ENCODE measurements around the gene ZNF609.
A peak's percentile ranks its signal among the peaks of the same experiment; 100 is the strongest.

Gene ZNF609

GRCh38 chr15:64460206-64460723, at the start of gene ZNF609:
TSS of gene ZNF609 (plus strand) at chr15:64460578. CDS start at chr15:64499420, 38,842 bp downstream.
- no peak within 1 kb of the TSS for H3K4me3 ChIP-seq (ENCODE audit: low read length)
- peak within 1 kb of the TSS; percentile 54 for H3K9ac ChIP-seq (ENCODE audit: low read length)
- no peaks in the 10 kb centered on the region for H3K9me3 ChIP-seq (ENCODE audit: control insufficient read depth, low read length)
- H3K27me3 ChIP-seq (ENCODE audit: control insufficient read depth, insufficient read depth, low read length) = no peaks in the 10 kb centered on the region
- H3K4me1 ChIP-seq (ENCODE audit: control insufficient read depth, insufficient read depth, low read length) = peaks cover 32% of the 10 kb centered on the region
- H3K36me3 ChIP-seq (ENCODE audit: control insufficient read depth, insufficient read depth, low read length) = no peaks in the 10 kb centered on the region

DNA sequence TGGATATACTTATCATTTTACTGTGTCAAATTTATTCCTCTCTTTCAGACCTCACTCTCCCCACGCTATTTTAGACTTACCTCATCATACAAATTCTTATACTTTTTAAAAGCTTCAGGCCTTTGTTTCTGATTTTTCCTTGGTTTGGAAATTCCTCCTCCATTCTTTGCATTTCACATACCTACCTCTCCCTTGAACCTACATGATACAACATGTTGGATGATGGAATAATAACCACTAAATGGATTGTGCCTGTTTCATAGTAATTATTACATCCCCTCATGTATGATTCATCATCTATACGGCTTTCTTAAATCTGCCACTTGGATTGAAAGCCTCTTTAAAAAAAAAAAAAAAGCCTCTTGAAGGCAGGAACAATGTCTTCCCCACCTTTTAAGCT, 48.2 kb upstream of the ZNF609 start:
- Histone ChIP-seq H3K36me3 (ENCODE audit: control insufficient read depth, insufficient read depth, low read length) (peaks cover 6% of the 10 kb centered on the region), H3K27me3 (ENCODE audit: control insufficient read depth, insufficient read depth, low read length) (no peaks in the 10 kb centered on the region), H3K9me3 (ENCODE audit: control insufficient read depth, low read length) (no peaks in the 10 kb centered on the region), H3K9ac (ENCODE audit: low read length) (no peak overlapping the region), H3K4me3 (ENCODE audit: low read length) (no peak overlapping the region), H3K4me1 (ENCODE audit: control insufficient read depth, insufficient read depth, low read length) (no peaks in the 10 kb centered on the region)

GRCh38 chr15:64422697-64423096, 37.7 kb upstream of the ZNF609 start:
- Histone ChIP-seq H3K36me3 (ENCODE audit: control insufficient read depth, insufficient read depth, low read length) (no peaks in the 10 kb centered on the region), H3K4me3 (ENCODE audit: low read length) (no peak overlapping the region), H3K4me1 (ENCODE audit: control insufficient read depth, insufficient read depth, low read length) (peaks cover 6% of the 10 kb centered on the region), H3K9ac (ENCODE audit: low read length) (no peak overlapping the region), H3K9me3 (ENCODE audit: control insufficient read depth, low read length) (no peaks in the 10 kb centered on the region), H3K27me3 (ENCODE audit: control insufficient read depth, insufficient read depth, low read length) (no peaks in the 10 kb centered on the region)

GRCh38 chr15:64423970-64424369, 36.4 kb upstream of the ZNF609 start:
- no peaks in the 10 kb centered on the region for H3K9me3 ChIP-seq (ENCODE audit: control insufficient read depth, low read length)
- no peak overlapping the region for H3K4me3 ChIP-seq (ENCODE audit: low read length)
- no peaks in the 10 kb centered on the region for H3K27me3 ChIP-seq (ENCODE audit: control insufficient read depth, insufficient read depth, low read length)
- no peak overlapping the region for H3K9ac ChIP-seq (ENCODE audit: low read length)
- H3K36me3 ChIP-seq (ENCODE audit: control insufficient read depth, insufficient read depth, low read length) = no peaks in the 10 kb centered on the region
- H3K4me1 ChIP-seq (ENCODE audit: control insufficient read depth, insufficient read depth, low read length) = peaks cover 6% of the 10 kb centered on the region

DNA sequence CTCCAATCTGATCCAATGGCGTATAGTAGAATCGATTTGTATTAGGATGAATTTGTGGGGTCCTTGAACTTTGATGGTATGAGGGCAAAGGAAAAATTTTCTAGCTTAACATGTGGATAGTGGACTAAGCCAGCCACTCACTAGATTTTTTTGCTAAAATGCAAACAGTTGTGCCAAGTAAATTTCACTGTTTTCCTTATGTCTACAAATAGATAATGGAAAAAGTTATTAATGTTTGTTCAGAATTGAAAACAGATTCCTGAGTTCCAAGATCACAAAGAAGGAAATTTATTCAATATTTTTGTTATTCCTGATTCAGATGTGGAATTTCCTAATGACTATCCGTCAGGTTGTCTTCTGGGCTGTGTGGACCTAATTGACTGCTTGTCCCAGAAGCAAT, 35.2 kb upstream of the ZNF609 start:
- no peaks in the 10 kb centered on the region for H3K36me3 ChIP-seq (ENCODE audit: control insufficient read depth, insufficient read depth, low read length)
- H3K9ac ChIP-seq (ENCODE audit: low read length) = no peak overlapping the region
- no peaks in the 10 kb centered on the region for H3K27me3 ChIP-seq (ENCODE audit: control insufficient read depth, insufficient read depth, low read length)
- H3K4me1 ChIP-seq (ENCODE audit: control insufficient read depth, insufficient read depth, low read length) = peaks cover 6% of the 10 kb centered on the region
- H3K4me3 ChIP-seq (ENCODE audit: low read length) = no peak overlapping the region
- H3K9me3 ChIP-seq (ENCODE audit: control insufficient read depth, low read length) = no peaks in the 10 kb centered on the region

DNA sequence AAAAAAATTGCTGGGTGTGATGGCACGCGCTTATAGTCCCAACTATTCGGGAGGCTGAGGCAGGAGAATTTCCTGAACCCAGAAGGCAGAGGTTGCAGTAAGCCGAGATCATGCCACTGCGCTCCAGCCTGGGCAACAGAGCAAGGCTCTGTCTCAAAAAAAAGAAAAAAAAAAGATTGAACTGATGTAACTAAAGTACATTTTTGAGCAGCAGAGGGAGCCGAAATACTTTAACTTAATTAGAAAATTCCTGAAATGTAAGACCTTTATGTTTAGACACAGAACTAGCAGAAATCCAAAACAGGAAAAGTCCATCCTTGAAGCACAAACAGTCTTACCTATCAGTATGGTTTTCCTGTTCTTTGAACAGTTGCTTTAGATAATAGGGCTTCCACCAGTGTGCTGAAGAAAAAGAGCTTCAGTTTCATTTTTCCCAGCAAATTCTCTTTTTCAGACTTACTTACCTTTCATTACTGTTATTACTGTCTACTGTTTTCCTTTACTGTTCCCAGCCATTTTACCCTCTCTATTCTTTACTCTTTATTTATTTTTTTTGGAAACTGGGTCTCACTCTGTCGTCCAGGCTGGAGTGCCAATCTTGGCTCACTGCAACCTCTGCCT, 33.4 kb upstream of the ZNF609 start:
- H3K36me3 ChIP-seq (ENCODE audit: control insufficient read depth, insufficient read depth, low read length) = no peaks in the 10 kb centered on the region
- no peak overlapping the region for H3K9ac ChIP-seq (ENCODE audit: low read length)
- peaks cover 6% of the 10 kb centered on the region for H3K4me1 ChIP-seq (ENCODE audit: control insufficient read depth, insufficient read depth, low read length)
- H3K4me3 ChIP-seq (ENCODE audit: low read length) = no peak overlapping the region
- no peaks in the 10 kb centered on the region for H3K27me3 ChIP-seq (ENCODE audit: control insufficient read depth, insufficient read depth, low read length)
- H3K9me3 ChIP-seq (ENCODE audit: control insufficient read depth, low read length) = no peaks in the 10 kb centered on the region

DNA sequence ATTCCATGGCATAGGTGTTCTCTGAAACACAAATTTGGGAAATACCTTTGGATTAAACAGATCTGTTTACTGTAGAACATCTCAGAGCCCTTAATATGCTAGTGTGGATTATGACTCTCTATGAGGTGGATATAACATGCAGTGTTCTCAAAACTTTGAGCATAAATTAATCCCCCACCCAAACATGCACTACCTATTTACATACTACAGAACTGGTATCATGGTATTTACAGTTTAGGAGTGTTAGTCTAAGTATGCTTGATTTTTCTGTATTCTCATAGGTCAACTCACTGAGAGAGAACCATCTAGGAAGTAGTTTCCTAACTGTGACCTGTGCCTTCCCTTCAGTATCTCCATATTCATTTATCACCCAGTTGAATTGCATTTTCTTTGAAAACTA, 30.9 kb upstream of the ZNF609 start:
- Histone ChIP-seq H3K4me1 (ENCODE audit: control insufficient read depth, insufficient read depth, low read length) (no peaks in the 10 kb centered on the region), H3K4me3 (ENCODE audit: low read length) (no peak overlapping the region), H3K9me3 (ENCODE audit: control insufficient read depth, low read length) (no peaks in the 10 kb centered on the region), H3K9ac (ENCODE audit: low read length) (no peak overlapping the region), H3K36me3 (ENCODE audit: control insufficient read depth, insufficient read depth, low read length) (no peaks in the 10 kb centered on the region), H3K27me3 (ENCODE audit: control insufficient read depth, insufficient read depth, low read length) (no peaks in the 10 kb centered on the region)

DNA sequence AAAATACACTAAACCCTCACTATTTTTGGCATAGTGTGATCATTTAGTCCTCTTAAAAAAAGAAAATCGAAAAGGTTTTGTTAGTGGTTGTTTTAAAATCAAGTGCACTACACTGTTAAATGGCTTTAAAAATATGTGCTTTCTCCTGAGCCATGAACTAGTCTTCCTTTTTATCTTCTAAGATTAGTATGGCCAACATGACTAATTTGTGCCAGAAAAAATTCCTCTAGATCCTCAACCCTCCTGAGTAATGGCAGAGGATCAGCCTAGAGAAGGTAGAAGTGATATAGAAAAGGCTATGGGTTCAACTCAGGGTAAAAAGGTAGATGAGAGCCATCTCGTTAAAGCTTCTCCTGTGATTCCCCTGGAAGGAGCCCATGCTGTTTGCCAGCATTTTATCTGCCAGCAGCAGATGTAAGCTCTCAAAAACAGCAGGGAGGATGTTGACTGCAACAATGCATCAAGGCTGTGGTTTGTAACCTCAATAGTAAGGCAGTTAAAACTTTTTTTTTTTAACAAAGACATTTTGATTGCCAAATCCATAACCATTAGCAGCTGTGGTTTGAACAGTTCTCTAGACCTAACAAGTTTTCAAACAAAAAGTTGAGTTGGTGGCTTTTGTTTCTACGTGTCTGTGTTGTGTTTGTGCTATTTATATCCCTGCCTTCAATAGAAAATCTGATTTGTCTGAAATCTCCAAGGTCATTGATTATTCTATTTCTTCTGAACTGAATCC, 30.2 kb upstream of the ZNF609 start:
- H3K9me3 ChIP-seq (ENCODE audit: control insufficient read depth, low read length) = no peaks in the 10 kb centered on the region
- no peaks in the 10 kb centered on the region for H3K36me3 ChIP-seq (ENCODE audit: control insufficient read depth, insufficient read depth, low read length)
- H3K9ac ChIP-seq (ENCODE audit: low read length) = no peak overlapping the region
- no peaks in the 10 kb centered on the region for H3K4me1 ChIP-seq (ENCODE audit: control insufficient read depth, insufficient read depth, low read length)
- H3K4me3 ChIP-seq (ENCODE audit: low read length) = no peak overlapping the region
- H3K27me3 ChIP-seq (ENCODE audit: control insufficient read depth, insufficient read depth, low read length) = no peaks in the 10 kb centered on the region

DNA sequence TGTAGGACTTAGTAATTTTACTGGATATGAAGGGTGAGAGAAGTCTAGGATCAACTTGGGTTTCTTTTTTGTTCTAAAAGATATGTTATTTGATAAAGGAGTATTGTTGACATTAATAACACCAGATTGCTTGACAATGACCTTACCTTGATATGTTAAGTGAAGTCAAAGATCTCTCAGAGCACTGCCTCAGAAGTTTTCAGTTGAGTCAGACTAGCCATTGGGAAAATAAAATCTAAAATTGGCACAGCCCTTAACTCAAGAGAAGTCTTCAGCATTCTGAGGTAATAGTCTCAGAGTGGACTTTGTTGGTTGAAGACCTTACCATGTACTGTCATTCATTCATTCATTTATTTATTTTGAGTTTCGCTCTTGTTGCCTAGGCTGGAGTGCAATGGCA, 22.4 kb upstream of the ZNF609 start:
- no peak overlapping the region for H3K4me3 ChIP-seq (ENCODE audit: low read length)
- no peaks in the 10 kb centered on the region for H3K36me3 ChIP-seq (ENCODE audit: control insufficient read depth, insufficient read depth, low read length)
- H3K27me3 ChIP-seq (ENCODE audit: control insufficient read depth, insufficient read depth, low read length) = no peaks in the 10 kb centered on the region
- peaks cover 2% of the 10 kb centered on the region for H3K4me1 ChIP-seq (ENCODE audit: control insufficient read depth, insufficient read depth, low read length)
- no peak overlapping the region for H3K9ac ChIP-seq (ENCODE audit: low read length)
- H3K9me3 ChIP-seq (ENCODE audit: control insufficient read depth, low read length) = no peaks in the 10 kb centered on the region

- Histone ChIP-seq H3K4me1 (ENCODE audit: control insufficient read depth, insufficient read depth, low read length) (peaks cover 11% of the 10 kb centered on the region), H3K9ac (ENCODE audit: low read length) (no peak overlapping the region), H3K4me3 (ENCODE audit: low read length) (no peak overlapping the region), H3K9me3 (ENCODE audit: control insufficient read depth, low read length) (no peaks in the 10 kb centered on the region), H3K36me3 (ENCODE audit: control insufficient read depth, insufficient read depth, low read length) (no peaks in the 10 kb centered on the region), H3K27me3 (ENCODE audit: control insufficient read depth, insufficient read depth, low read length) (no peaks in the 10 kb centered on the region)
Observed at GRCh38 chr15:64438653-64439447, 21.5 kb upstream of the ZNF609 start.

DNA sequence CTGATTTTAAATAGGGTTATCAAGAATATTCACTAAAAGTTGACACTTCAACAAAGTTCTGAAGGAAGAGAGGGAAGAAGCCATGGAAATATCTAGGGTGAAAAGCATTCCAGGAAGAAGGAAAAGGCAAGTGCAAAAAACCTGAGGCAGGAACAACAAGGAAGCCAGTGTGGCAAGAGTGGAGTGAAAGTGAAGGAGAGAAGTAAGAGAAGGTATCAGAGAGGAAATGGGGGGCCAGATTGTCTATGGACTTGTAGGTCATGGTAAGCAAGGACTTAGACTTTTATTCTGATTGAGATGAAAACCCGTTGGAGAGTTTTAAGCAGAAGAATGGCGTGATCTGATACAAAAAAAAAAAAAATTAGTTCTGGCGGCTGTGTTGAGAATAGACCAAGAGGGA, 18.5 kb upstream of the ZNF609 start:
- Histone ChIP-seq H3K27me3 (ENCODE audit: control insufficient read depth, insufficient read depth, low read length) (no peaks in the 10 kb centered on the region), H3K9ac (ENCODE audit: low read length) (no peak overlapping the region), H3K4me1 (ENCODE audit: control insufficient read depth, insufficient read depth, low read length) (peaks cover 16% of the 10 kb centered on the region), H3K36me3 (ENCODE audit: control insufficient read depth, insufficient read depth, low read length) (no peaks in the 10 kb centered on the region), H3K4me3 (ENCODE audit: low read length) (no peak overlapping the region), H3K9me3 (ENCODE audit: control insufficient read depth, low read length) (no peaks in the 10 kb centered on the region)

GRCh38 chr15:64443016-64443415, 17.4 kb upstream of the ZNF609 start:
- no peaks in the 10 kb centered on the region for H3K9me3 ChIP-seq (ENCODE audit: control insufficient read depth, low read length)
- no peak overlapping the region for H3K4me3 ChIP-seq (ENCODE audit: low read length)
- H3K36me3 ChIP-seq (ENCODE audit: control insufficient read depth, insufficient read depth, low read length) = no peaks in the 10 kb centered on the region
- peaks cover 16% of the 10 kb centered on the region for H3K4me1 ChIP-seq (ENCODE audit: control insufficient read depth, insufficient read depth, low read length)
- H3K9ac ChIP-seq (ENCODE audit: low read length) = no peak overlapping the region
- no peaks in the 10 kb centered on the region for H3K27me3 ChIP-seq (ENCODE audit: control insufficient read depth, insufficient read depth, low read length)
